ENCODE data around the gene C15orf39. TPM values are rescaled to one million over a fixed set of nuclear protein-coding genes. Genes with fewer than 3 reads are reported as not detected.
A peak's percentile ranks its signal among the peaks of the same experiment; 100 is the strongest.

The C15orf39 gene
- polyA plus RNA-seq, 3 donors = 8.9 to 80.7 (median 18.2) TPM

DNA sequence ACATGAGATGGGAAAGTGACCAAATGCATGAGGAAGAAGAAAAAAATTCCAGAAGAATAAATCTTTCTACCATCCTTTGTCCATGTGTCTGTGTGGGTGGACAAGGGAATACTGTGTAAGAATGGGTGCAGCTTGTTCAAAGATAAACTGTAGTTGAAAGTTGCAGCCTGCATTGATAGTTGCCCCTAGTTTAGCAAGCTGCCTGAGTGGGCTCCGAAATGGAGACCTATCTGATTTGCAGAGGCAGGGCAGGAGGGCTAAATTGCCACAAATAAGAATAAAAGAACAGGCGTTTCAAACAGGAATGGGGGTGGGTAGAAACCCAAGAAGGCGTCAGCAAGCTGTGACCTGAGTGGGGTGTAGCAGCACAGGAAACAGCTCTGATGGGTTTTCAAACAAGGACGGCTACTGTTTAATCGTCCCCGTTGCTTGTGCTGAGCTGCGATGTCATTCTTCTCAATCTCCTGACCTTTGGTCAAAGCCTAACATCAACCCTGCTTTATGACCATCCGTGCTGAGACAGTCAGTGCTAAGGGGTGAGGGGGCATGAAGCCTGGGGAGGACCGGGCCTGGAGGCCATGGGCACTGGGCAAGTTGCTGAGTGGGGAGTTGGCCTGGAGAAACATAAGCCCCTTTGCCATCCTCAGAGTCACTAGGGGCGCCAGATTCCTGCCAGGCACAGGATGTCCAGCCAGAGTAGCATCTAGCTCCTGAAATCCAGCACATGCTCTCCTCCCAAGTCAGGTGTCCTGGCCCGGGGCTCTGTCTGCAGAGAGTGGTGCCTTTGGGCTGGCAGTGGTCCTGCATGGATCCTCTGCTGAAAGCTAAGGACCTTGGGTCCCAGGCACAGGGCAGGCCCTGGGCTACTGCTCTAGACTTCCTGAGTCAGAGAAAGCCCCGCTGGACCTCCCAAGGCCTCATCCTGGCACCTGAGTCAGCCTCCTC is 19.2 kb upstream of the C15orf39 start:
- intact Hi-C loops (cut with micrococcal nuclease) = loop anchor here in 1 of 2 donors (10.0 kb wide), 1 partner anchor 48 kb away; no protein-coding TSS in a partner anchor
- H3K4me1 Mint-ChIP-seq = peaks cover 54% of the 10 kb centered on the region
- H3K79me2 ChIP-seq (ENCODE audit: insufficient read depth, low read length) = no peaks in the 10 kb centered on the region
- no peak overlapping the region for H3K4me3 ChIP-seq (replicated peaks in 1 of 3; ENCODE audit: low read depth in 2 of 3, low read length in 3 of 3)
- peaks cover 20 to 33% (median 31%) of the 10 kb centered on the region in 3 donors for H3K27me3 Mint-ChIP-seq (ENCODE audit: low read depth in 3 of 3)
- no peak overlapping the region for H3K27ac ChIP-seq (ENCODE audit: low read depth in 1 of 2, low read length in 2 of 2)
- WGBS (ENCODE audit: insufficient coverage) = 38% methylated on average over 9 of the region's 12 CpGs
- H2AFZ ChIP-seq (ENCODE audit: insufficient read depth, low read depth, low read length, poor library complexity, severe bottlenecking) = no peak overlapping the region
- H3K4me3 Mint-ChIP-seq = peak overlapping the region in 1 of 2 donors; percentile 43
- no peak overlapping the region for H3K9ac ChIP-seq (ENCODE audit: insufficient read depth, low read length, poor library complexity, severe bottlenecking)
- peak overlapping the region in 2 of 7 donors; percentile 30 to 63 for H3K27ac Mint-ChIP-seq
- H3K4me1 ChIP-seq (ENCODE audit: control insufficient read depth in 1 of 2, insufficient read depth in 2 of 2, low read length in 2 of 2) = peaks cover 47 to 57% of the 10 kb centered on the region in 2 donors
- no peaks in the 10 kb centered on the region for H3K36me3 ChIP-seq (replicated peaks in 1 of 2; ENCODE audit: control insufficient read depth in 1 of 2, insufficient read depth in 2 of 2, low read length in 2 of 2)
- TF ChIP-seq, protein P1, sequence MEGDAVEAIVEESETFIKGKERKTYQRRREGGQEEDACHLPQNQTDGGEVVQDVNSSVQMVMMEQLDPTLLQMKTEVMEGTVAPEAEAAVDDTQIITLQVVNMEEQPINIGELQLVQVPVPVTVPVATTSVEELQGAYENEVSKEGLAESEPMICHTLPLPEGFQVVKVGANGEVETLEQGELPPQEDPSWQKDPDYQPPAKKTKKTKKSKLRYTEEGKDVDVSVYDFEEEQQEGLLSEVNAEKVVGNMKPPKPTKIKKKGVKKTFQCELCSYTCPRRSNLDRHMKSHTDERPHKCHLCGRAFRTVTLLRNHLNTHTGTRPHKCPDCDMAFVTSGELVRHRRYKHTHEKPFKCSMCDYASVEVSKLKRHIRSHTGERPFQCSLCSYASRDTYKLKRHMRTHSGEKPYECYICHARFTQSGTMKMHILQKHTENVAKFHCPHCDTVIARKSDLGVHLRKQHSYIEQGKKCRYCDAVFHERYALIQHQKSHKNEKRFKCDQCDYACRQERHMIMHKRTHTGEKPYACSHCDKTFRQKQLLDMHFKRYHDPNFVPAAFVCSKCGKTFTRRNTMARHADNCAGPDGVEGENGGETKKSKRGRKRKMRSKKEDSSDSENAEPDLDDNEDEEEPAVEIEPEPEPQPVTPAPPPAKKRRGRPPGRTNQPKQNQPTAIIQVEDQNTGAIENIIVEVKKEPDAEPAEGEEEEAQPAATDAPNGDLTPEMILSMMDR (IDR thresholded peaks at IDR 0.05) = no peak
- peaks cover 4 to 18% of the 10 kb centered on the region in 2 donors for H3K36me3 Mint-ChIP-seq
- H3K4me2 ChIP-seq (replicated peaks; ENCODE audit: extremely low read depth, low read length, poor library complexity, severe bottlenecking) = no peak overlapping the region
- no peak for DNase-seq
- peaks cover 0 to 22% of the 10 kb centered on the region in 2 donors for H3K27me3 ChIP-seq (ENCODE audit: control insufficient read depth in 2 of 2, insufficient read depth in 2 of 2, low read length in 2 of 2)
- H4K20me1 ChIP-seq (ENCODE audit: insufficient read depth, low read length) = no peaks in the 10 kb centered on the region
- peaks cover 0 to 3% (median 0%) of the 10 kb centered on the region in 7 donors for H3K9me3 Mint-ChIP-seq
- peaks cover 0 to 4% of the 10 kb centered on the region in 2 donors for H3K9me3 ChIP-seq (replicated peaks in 1 of 2; ENCODE audit: control insufficient read depth in 1 of 2, insufficient read depth in 1 of 2, low read length in 2 of 2)

DNA sequence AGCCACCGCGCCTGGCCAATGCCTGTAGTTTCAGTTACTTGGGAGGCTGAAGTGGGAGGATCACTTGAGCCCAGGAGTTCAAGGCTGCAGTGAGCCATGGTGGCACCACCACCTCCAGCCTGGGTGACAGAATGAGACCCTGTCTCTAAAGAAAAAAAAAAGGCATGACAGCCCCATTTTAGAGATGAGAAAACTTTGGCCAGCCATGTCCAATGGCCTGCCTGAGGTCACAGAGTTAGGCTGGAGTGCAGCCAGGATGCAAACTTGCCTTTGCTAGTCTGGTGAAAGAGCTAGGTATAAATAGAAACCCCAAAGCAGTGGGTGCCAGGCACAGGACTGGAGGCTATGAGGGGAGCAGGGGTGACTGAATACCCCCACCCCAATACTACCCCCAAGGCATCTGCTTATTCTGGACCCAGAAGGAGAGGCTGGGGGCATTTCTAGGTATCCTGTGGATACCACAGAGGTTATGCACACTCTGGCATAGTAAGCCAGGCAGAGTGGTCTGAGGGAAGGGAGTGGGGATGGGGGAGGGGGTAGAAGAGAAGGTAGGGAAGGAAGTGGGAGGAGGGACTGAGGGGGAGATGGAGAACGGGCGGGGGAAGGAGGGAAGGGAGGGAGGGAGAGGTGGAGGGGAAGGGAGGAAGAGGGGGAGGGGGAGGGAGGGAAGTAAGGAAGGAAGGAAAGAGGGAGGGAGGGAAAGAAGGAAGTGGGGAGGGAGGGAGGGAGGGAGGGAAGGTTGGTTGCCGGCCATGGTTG is 16.2 kb upstream of the C15orf39 start:
- no peak for DNase-seq
- H3K36me3 Mint-ChIP-seq = peaks cover 0 to 11% of the 10 kb centered on the region in 2 donors
- Histone ChIP-seq H3K4me1 (ENCODE audit: control insufficient read depth in 1 of 2, insufficient read depth in 2 of 2, low read length in 2 of 2) (peaks cover 23 to 27% of the 10 kb centered on the region in 2 donors), H4K20me1 (ENCODE audit: insufficient read depth, low read length) (no peaks in the 10 kb centered on the region), H3K36me3 (replicated peaks in 1 of 2; ENCODE audit: control insufficient read depth in 1 of 2, insufficient read depth in 2 of 2, low read length in 2 of 2) (no peaks in the 10 kb centered on the region), H3K27me3 (ENCODE audit: control insufficient read depth in 2 of 2, insufficient read depth in 2 of 2, low read length in 2 of 2) (peaks cover 0 to 6% of the 10 kb centered on the region in 2 donors), H3K4me3 (replicated peaks in 1 of 3; ENCODE audit: low read depth in 2 of 3, low read length in 3 of 3) (no peak overlapping the region), H3K4me2 (replicated peaks; ENCODE audit: extremely low read depth, low read length, poor library complexity, severe bottlenecking) (no peak overlapping the region), H3K79me2 (ENCODE audit: insufficient read depth, low read length) (no peaks in the 10 kb centered on the region), H3K9ac (ENCODE audit: insufficient read depth, low read length, poor library complexity, severe bottlenecking) (no peak overlapping the region), H2AFZ (ENCODE audit: insufficient read depth, low read depth, low read length, poor library complexity, severe bottlenecking) (no peak overlapping the region), H3K27ac (ENCODE audit: low read depth in 1 of 2, low read length in 2 of 2) (no peak overlapping the region), H3K9me3 (replicated peaks in 1 of 2; ENCODE audit: control insufficient read depth in 1 of 2, insufficient read depth in 1 of 2, low read length in 2 of 2) (peaks cover 0 to 7% of the 10 kb centered on the region in 2 donors)
- peaks cover 0 to 7% (median 3%) of the 10 kb centered on the region in 7 donors for H3K9me3 Mint-ChIP-seq
- peaks cover 31% of the 10 kb centered on the region for H3K4me1 Mint-ChIP-seq
- H3K27me3 Mint-ChIP-seq (ENCODE audit: low read depth in 3 of 3) = peaks cover 7 to 13% (median 11%) of the 10 kb centered on the region in 3 donors
- TF ChIP-seq, protein P1 (IDR thresholded peaks at IDR 0.05) = no peak
- no peak overlapping the region for H3K27ac Mint-ChIP-seq
- intact Hi-C loops (cut with micrococcal nuclease) = loop anchor here (5.0 to 10.0 kb wide), 2 partner anchors 33 to 51 kb away; no protein-coding TSS in a partner anchor
- 63% methylated on average over 3 of the region's 5 CpGs for WGBS (ENCODE audit: insufficient coverage)
- H3K4me3 Mint-ChIP-seq = no peak overlapping the region
